ENCODE data around the gene SOSTDC1.

DNA sequence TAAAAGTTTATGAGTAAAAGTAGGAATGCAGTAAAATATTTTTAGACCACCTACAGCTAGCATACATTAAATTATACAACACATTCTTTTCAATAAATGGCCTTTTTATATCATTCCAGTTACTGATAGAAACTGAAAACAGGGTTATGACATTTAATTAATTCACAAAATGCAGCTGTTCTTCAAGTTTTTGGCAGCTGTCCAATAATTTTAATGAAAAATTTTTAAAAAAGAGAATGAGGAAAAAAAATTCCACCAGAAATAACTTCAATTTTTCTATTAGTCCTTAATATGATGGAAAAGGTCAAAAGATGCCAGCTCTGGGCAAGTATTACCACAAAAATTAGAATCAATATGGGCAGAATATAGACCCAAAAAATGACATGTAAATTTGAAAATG, 49.2 kb upstream of the SOSTDC1 start:
- no peak for TF ChIP-seq EZH2 (IDR thresholded peaks at IDR 0.05; ENCODE audit: borderline replicate concordance, low read depth, low read length, poor library complexity, severe bottlenecking)
- no peak for TF ChIP-seq CTCF (conservative IDR thresholded peaks at IDR 0.05; ENCODE audit: low read depth, low read length)
